MM.1S (cell line): ENCODE results near the gene EIF2AK3.

Experiments
- DNase-seq: peaks from one replicate; pipeline ENCODE4 v3.0.0-alpha.2; 2015
- H2AFZ ChIP-seq: fragments of 300-600 bp; sonication (generic); 2 replicates; pipeline ENCODE4 v1.6.0; 2016; ENCODE audit warnings: antibody characterized with exemption, low read length
- H3F3A ChIP-seq: fragments of 300-600 bp; sonication (generic); 2 replicates; pipeline ENCODE4 v1.6.1; 2016; ENCODE audit warnings: mild to moderate bottlenecking, antibody characterized with exemption, low read length, moderate library complexity, mixed read lengths; ENCODE audit not compliant: insufficient read depth
- H3K27ac ChIP-seq: fragments of 300-600 bp; sonication (generic); 2 replicates; pipeline ENCODE4 v1.5.1; 2016; ENCODE audit warnings: mild to moderate bottlenecking, low read length
- H3K27me3 ChIP-seq: fragments of 300-600 bp; sonication (generic); replicated peaks from 2 replicates; pipeline ENCODE4 v1.6.0; 2016; ENCODE audit warnings: low read length; ENCODE audit not compliant: insufficient read depth
- H3K36me3 ChIP-seq: fragments of 300-600 bp; sonication (generic); replicated peaks from 2 replicates; pipeline ENCODE4 v1.6.1; 2016; ENCODE audit warnings: mild to moderate bottlenecking, low read length, mixed read lengths; ENCODE audit not compliant: insufficient read depth
- H3K4me1 ChIP-seq: fragments of 300-600 bp; sonication (generic); 2 replicates; pipeline ENCODE4 v1.6.1; 2016; ENCODE audit warnings: low read length, mixed read lengths
- H3K4me2 ChIP-seq: fragments of 300-600 bp; sonication (generic); 2 replicates; pipeline ENCODE4 v1.6.0; 2016; ENCODE audit warnings: low read depth, low read length
- H3K4me3 ChIP-seq: fragments of 300-600 bp; sonication (generic); 2 replicates; pipeline ENCODE4 v1.5.1; 2016; ENCODE audit warnings: low read length, mixed read lengths
- H3K79me2 ChIP-seq: fragments of 300-600 bp; sonication (generic); 2 replicates; pipeline ENCODE4 v1.6.1; 2016; ENCODE audit warnings: mixed run types, low read length, mixed read lengths
- H3K9ac ChIP-seq: fragments of 300-600 bp; sonication (generic); 2 replicates; pipeline ENCODE4 v1.6.1; 2016; ENCODE audit warnings: low read length, mixed read lengths
- H3K9me2 ChIP-seq: fragments of 300-600 bp; sonication (generic); replicated peaks from 2 replicates; pipeline ENCODE4 v1.6.1; 2016; ENCODE audit warnings: mild to moderate bottlenecking, low read length, mixed read lengths; ENCODE audit not compliant: insufficient read depth
- H3K9me3 ChIP-seq: fragments of 300-600 bp; sonication (generic); replicated peaks from 2 replicates; pipeline ENCODE4 v1.6.1; 2016; ENCODE audit warnings: mild to moderate bottlenecking, low read length, mixed read lengths; ENCODE audit not compliant: insufficient read depth
- H4K20me1 ChIP-seq: fragments of 300-600 bp; sonication (generic); 2 replicates; pipeline ENCODE4 v1.6.1; 2016; ENCODE audit warnings: mild to moderate bottlenecking, low read length, moderate library complexity, mixed read lengths; ENCODE audit not compliant: insufficient read depth
- CTCF ChIP-seq: fragments of 300-600 bp; sonication (generic); IDR thresholded peaks from 2 replicates; pipeline ENCODE4 v1.5.1; 2016; ENCODE audit warnings: antibody characterized with exemption, low read length, mixed read lengths
- EZH2 ChIP-seq: fragments of 300-600 bp; sonication (generic); optimal IDR thresholded peaks from 2 replicates; pipeline ENCODE3; 2017; ENCODE audit warnings: low read depth, mild to moderate bottlenecking, antibody characterized with exemption, low read length, mixed read lengths
- EZH2phosphoT487 ChIP-seq: fragments of 300-600 bp; sonication (generic); IDR thresholded peaks from 2 replicates; pipeline ENCODE4 v1.6.1; 2018; ENCODE audit warnings: antibody characterized with exemption, low read length

The EIF2AK3 gene

GRCh38 chr2:88540346-88540745, 86.9 kb downstream of the EIF2AK3 start:
- H3K4me2 ChIP-seq, result no peak overlapping the region
- no peak overlapping the region for H2AFZ ChIP-seq
- no peak overlapping the region for H3K27ac ChIP-seq
- DNase-seq, result no peak
- no peaks in the 10 kb centered on the region for H4K20me1 ChIP-seq
- H3F3A ChIP-seq, result no peaks in the 10 kb centered on the region
- H3K4me3 ChIP-seq, result no peak overlapping the region
- no peaks in the 10 kb centered on the region for H3K9me3 ChIP-seq
- no peak overlapping the region for H3K9ac ChIP-seq
- no peaks in the 10 kb centered on the region for H3K9me2 ChIP-seq
- TF ChIP-seq EZH2phosphoT487 (no peak), CTCF (no peak), EZH2 (no peak)
- H3K27me3 ChIP-seq, result no peaks in the 10 kb centered on the region
- no peaks in the 10 kb centered on the region for H3K4me1 ChIP-seq
- no peaks in the 10 kb centered on the region for H3K79me2 ChIP-seq
- no peaks in the 10 kb centered on the region for H3K36me3 ChIP-seq

- no peaks in the 10 kb centered on the region for H3K79me2 ChIP-seq
- H3K4me2 ChIP-seq, result no peak overlapping the region
- no peak overlapping the region for H3K4me3 ChIP-seq
- TF ChIP-seq CTCF, result no peak
- no peak for TF ChIP-seq EZH2
- no peak for TF ChIP-seq EZH2phosphoT487
- H3K36me3 ChIP-seq, result no peaks in the 10 kb centered on the region
- no peaks in the 10 kb centered on the region for H3K9me2 ChIP-seq
- no peaks in the 10 kb centered on the region for H3K9me3 ChIP-seq
- no peaks in the 10 kb centered on the region for H4K20me1 ChIP-seq
- DNase-seq, result no peak
- H3K4me1 ChIP-seq, result no peaks in the 10 kb centered on the region
- no peak overlapping the region for H3K9ac ChIP-seq
- no peak overlapping the region for H3K27ac ChIP-seq
- no peaks in the 10 kb centered on the region for H3K27me3 ChIP-seq
- no peak overlapping the region for H2AFZ ChIP-seq
- no peaks in the 10 kb centered on the region for H3F3A ChIP-seq
Observed at GRCh38 chr2:88538362-88538917, 88.8 kb downstream of the EIF2AK3 start.

- Histone ChIP-seq H3K4me1 (no peaks in the 10 kb centered on the region), H4K20me1 (no peaks in the 10 kb centered on the region), H3K9me2 (no peaks in the 10 kb centered on the region), H3K27me3 (no peaks in the 10 kb centered on the region), H3F3A (no peaks in the 10 kb centered on the region), H3K4me3 (no peak overlapping the region), H3K9me3 (no peaks in the 10 kb centered on the region), H3K36me3 (no peaks in the 10 kb centered on the region), H3K27ac (no peak overlapping the region), H3K79me2 (no peaks in the 10 kb centered on the region), H3K9ac (no peak overlapping the region), H3K4me2 (no peak overlapping the region), H2AFZ (no peak overlapping the region)
- no peak for TF ChIP-seq EZH2phosphoT487
- TF ChIP-seq CTCF, result no peak
- TF ChIP-seq EZH2, result no peak
- DNase-seq, result no peak
Observed at GRCh38 chr2:88537640-88538039, 89.6 kb downstream of the EIF2AK3 start.
